Measurements from ENCODE around the gene PTTG1IP2. TPM values are rescaled to one million over a fixed set of nuclear protein-coding genes. Genes with fewer than 3 reads are reported as not detected.

Gene PTTG1IP2
- total and polyA plus RNA-seq, 12 donors, result not detected

- Histone ChIP-seq H3K4me1 (no peaks in the 10 kb centered on the region), H3K27me3 (no peaks in the 10 kb centered on the region), H3K36me3 (no peaks in the 10 kb centered on the region), H3K27ac (no peak overlapping the region), H3K4me3 (no peak overlapping the region), H3K9me3 (peaks cover 0 to 2% (median 0%) of the 10 kb centered on the region in 11 donors)
- ATAC-seq (no peak), DNase-seq (no peak)
- TF ChIP-seq, protein P1, sequence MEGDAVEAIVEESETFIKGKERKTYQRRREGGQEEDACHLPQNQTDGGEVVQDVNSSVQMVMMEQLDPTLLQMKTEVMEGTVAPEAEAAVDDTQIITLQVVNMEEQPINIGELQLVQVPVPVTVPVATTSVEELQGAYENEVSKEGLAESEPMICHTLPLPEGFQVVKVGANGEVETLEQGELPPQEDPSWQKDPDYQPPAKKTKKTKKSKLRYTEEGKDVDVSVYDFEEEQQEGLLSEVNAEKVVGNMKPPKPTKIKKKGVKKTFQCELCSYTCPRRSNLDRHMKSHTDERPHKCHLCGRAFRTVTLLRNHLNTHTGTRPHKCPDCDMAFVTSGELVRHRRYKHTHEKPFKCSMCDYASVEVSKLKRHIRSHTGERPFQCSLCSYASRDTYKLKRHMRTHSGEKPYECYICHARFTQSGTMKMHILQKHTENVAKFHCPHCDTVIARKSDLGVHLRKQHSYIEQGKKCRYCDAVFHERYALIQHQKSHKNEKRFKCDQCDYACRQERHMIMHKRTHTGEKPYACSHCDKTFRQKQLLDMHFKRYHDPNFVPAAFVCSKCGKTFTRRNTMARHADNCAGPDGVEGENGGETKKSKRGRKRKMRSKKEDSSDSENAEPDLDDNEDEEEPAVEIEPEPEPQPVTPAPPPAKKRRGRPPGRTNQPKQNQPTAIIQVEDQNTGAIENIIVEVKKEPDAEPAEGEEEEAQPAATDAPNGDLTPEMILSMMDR (IDR thresholded peaks at IDR 0.05), result peak in 5 of 9 donors; percentile 12 to 35 (median 16)
- intact Hi-C loops (cut with DNase I), result no loop called here
- WGBS, 2 donors, result 21 to 28% methylated on average over 5 of the region's 5 CpGs
Measured at GRCh38 chr7:90520484-90520883, 51.0 kb downstream of the PTTG1IP2 start.

GRCh38 chr7:90530263-90530662, 60.8 kb downstream of the PTTG1IP2 start:
- ATAC-seq (no peak), DNase-seq (no peak)
- Histone ChIP-seq H3K4me1 (no peaks in the 10 kb centered on the region), H3K27ac (no peak overlapping the region), H3K9me3 (peaks cover 0 to 5% (median 0%) of the 10 kb centered on the region in 11 donors), H3K27me3 (peaks cover 0 to 4% (median 0%) of the 10 kb centered on the region in 7 donors), H3K4me3 (no peak overlapping the region), H3K36me3 (no peaks in the 10 kb centered on the region)
- 37 to 67% methylated on average over 1 of the region's 1 CpG for WGBS, 2 donors
- intact Hi-C loops (cut with DNase I), result no loop called here
- TF ChIP-seq, protein P1 (IDR thresholded peaks at IDR 0.05), result no peak

DNA sequence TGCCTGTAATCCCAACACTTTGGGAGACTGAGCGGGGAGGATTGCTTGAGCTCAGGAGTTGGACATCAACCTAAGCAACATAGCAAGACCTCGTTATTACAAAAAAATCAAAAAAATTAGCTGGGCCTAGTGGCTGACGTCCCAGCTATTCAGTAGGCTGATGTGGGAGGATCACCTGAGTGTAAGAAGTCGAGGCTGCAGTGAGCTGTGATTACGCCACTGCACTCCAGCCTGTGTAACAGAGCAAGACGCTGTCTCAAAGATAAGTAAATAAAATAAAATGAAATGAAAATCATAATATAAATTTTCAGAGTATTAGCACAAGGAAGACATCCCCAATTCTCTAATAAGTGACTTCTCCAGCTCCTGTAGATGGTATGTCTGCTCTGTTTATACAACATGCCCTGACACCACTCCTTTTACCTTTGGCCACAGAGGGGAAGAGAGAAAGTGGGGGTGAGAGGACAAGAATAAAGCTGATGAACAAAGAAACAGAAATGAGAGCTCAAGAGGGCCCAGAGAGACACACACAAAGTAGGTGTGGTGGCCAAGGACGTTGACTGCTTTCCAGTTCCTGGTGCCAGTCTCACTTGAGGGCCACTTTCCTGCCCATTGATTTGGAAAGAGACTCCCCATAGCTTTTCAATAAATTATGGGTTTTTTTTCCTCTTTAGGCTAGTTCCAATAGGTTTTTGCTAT, 62.9 kb downstream of the PTTG1IP2 start:
- intact Hi-C loops (cut with DNase I), result no loop called here
- no peak for ATAC-seq

DNA sequence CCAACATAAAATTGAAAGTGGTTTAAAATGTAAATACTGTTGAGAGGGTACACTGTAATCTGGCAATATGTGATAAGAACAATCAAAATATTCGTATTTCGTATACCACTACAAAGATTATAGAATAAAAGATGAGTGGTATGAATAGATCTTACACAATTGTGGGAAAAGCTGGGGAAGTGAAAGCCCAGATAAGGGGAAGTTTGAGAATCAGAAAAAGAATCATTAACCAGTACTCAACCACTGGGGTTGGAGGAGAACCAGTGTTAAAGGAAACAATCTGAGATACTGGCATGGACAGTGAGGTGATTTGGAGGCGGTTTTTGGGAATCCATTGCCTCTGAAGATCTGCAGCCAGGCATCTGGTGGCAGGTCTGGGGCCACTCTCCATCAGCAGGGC, 67.0 kb downstream of the PTTG1IP2 start:
- Histone ChIP-seq H3K4me3 (no peak overlapping the region), H3K36me3 (no peaks in the 10 kb centered on the region), H3K27ac (no peak overlapping the region), H3K9me3 (no peaks in the 10 kb centered on the region), H3K27me3 (peaks cover 0 to 29% (median 0%) of the 10 kb centered on the region in 7 donors), H3K4me1 (peaks cover 0 to 9% (median 0%) of the 10 kb centered on the region in 9 donors)
- 74 to 77% methylated on average over 3 of the region's 3 CpGs for WGBS, 2 donors
- TF ChIP-seq, protein P1 (IDR thresholded peaks at IDR 0.05), result no peak
- intact Hi-C loops (cut with DNase I), result no loop called here
- no peak for DNase-seq
- no peak for ATAC-seq

More for the DNA sequence above, 62.9 kb downstream of the PTTG1IP2 start:
- DNase-seq, result no peak
- Histone ChIP-seq H3K36me3 (no peaks in the 10 kb centered on the region), H3K27me3 (peaks cover 0 to 4% (median 0%) of the 10 kb centered on the region in 7 donors), H3K27ac (no peak overlapping the region), H3K4me1 (peaks cover 0 to 7% (median 0%) of the 10 kb centered on the region in 9 donors), H3K4me3 (no peak overlapping the region), H3K9me3 (no peaks in the 10 kb centered on the region)
- TF ChIP-seq, protein P1 (IDR thresholded peaks at IDR 0.05), result no peak
- 74 to 79% methylated on average over 7 of the region's 7 CpGs for WGBS, 2 donors
